HG03139 (cell line): ENCODE results near the gene MUC5AC.

Experiments
- ATAC-seq: cut with Tn5 transposase; IDR thresholded peaks from one replicate; pipeline ENCODE4 v1.9.1; 2021; ENCODE audit not compliant: unreplicated experiment

MUC5AC gene

DNA sequence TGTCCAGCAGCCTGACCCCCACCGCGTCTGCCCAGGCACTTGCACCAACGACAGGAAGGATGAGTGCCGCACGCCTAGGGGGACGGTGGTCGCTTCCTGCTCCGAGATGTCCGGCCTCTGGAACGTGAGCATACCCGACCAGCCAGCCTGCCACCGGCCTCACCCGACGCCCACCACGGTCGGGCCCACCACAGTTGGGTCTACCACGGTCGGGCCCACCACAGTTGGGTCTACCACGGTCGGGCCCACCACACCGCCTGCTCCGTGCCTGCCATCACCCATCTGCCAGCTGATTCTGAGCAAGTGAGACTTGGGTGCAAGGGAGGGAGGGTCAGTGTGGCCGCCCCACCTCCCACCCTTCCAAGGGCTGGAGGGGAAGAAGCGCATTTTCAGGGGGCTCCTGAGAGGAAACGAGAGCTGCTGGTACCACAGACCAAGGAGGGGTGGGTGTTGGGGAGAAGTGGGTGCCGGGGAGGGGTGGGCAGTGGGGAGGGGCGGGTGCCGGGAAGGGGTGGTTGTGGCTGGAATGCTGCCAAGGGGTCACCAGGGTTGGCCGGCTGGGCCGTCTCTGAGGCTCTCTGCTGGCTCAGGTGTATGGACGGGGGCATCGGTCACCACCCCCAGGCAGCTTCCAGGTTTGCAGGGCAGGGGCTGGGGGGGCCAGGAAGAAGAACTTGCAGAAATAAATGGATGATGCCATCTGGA is 37.4 kb downstream of the MUC5AC start:
- ATAC-seq, result no peak

DNA sequence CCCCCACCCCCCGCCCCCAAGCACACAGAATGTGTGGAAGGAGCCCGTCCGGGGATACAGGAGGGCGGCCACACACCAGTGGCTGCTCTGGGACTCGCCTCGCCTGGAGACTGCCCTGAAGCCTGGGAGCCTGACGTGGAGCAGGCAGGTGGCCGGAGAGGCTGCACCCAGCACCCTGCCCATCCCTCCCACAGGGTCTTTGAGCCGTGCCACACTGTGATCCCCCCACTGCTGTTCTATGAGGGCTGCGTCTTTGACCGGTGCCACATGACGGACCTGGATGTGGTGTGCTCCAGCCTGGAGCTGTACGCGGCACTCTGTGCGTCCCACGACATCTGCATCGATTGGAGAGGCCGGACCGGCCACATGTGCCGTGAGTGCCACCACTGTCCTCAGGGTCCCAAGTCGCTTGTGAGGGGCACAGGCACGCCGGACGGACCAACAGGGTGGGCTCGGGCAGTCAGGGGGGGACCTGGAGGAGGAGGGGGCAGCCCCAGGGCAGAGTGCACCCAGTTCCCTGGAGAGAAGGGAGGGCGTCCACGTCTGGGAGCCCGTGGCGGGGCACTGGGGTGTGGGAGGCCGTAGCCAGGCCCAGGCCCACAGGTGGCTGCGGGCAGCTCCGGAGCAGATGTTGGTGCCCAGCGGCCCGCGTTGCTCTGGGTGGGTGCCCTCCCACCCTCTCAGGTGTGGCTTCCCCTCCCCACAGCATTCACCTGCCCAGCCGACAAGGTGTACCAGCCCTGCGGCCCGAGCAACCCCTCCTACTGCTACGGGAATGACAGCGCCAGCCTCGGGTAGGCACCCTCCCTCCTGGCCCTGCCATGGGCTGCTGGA is 38.1 kb downstream of the MUC5AC start:
- no peak for ATAC-seq

DNA sequence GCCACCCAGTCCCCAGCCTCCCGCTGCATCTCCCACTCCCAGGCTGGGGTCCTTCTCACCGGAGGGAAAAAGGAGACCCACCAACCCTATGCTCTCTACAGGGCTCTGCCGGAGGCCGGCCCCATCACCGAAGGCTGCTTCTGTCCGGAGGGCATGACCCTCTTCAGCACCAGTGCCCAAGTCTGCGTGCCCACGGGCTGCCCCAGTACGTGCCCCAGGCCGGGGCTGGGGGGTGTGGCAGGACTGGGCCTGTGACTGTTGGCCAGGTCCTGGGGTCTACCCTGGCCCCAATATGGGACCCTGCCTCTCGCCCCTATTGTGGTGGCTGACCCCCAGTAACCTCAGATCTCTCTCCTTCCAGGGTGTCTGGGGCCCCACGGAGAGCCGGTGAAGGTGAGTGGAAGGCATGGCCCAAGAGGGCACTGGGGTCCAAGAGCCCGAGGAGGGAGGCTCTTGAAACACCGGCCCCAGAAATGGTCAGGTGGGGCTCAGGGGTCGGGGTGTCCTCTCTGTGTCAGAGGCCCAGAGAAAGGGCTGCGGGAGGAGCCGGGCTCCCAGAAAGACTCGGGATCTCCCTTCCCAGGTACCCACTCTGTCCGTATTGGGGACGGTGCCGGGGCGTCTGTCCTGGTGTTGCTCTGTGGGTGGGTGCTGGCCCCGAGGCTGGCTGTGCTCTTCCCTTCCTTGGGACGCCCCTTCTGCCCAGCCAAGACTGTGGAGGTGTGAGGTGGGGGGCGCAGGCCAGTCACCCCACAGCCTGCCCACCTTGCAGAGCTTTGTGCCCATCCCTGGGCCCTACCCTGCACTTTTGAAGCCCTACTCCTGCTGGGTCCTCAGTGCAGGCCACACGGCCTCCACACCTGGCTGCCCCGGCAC is 39.0 kb downstream of the MUC5AC start:
- ATAC-seq, result no peak

DNA sequence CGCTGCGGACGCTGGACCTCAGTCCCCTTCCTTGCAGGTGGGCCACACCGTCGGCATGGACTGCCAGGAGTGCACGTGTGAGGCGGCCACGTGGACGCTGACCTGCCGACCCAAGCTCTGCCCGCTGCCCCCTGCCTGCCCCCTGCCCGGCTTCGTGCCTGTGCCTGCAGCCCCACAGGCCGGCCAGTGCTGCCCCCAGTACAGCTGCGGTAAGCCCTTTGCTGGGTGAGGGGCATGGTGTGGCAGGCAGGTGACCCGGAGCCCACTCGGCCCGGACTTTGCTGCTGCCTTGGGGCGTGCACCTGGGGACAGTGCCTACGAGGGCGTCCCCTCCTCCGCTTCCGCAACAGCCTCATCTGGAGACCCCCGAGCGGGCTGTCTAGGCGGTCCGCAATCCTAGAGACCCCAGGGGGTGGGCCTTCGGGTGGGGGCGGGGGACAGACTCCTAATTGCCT is 39.7 kb downstream of the MUC5AC start:
- ATAC-seq, result no peak

DNA sequence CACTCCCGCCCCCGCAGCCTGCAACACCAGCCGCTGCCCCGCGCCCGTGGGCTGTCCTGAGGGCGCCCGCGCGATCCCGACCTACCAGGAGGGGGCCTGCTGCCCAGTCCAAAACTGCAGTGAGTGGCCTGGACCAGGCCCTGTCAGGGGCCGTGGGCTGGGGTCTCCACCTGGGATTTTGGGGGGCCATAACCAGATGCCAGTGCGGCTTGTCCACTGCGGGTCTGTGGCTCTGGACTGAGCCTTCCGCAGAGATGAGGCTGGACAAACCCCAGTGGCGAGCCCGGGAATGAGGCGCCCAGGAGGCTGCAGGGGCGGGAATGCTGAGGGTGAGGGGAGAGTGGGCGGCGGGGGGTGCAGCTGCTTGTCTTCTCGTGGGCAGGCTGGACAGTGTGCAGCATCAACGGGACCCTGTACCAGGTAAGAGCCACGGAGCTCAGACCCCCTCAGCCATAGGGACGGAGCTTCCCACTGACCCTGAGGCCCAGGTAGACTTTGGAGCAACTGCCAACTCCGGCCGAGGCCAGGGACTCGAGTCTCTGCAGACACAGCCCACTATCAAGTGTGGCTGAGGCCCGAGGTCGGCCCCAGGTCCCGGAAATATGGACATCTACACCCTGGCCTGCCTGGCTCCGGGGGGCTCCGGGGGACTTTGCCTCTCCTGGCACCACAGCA is 40.3 kb downstream of the MUC5AC start:
- no peak for ATAC-seq

DNA sequence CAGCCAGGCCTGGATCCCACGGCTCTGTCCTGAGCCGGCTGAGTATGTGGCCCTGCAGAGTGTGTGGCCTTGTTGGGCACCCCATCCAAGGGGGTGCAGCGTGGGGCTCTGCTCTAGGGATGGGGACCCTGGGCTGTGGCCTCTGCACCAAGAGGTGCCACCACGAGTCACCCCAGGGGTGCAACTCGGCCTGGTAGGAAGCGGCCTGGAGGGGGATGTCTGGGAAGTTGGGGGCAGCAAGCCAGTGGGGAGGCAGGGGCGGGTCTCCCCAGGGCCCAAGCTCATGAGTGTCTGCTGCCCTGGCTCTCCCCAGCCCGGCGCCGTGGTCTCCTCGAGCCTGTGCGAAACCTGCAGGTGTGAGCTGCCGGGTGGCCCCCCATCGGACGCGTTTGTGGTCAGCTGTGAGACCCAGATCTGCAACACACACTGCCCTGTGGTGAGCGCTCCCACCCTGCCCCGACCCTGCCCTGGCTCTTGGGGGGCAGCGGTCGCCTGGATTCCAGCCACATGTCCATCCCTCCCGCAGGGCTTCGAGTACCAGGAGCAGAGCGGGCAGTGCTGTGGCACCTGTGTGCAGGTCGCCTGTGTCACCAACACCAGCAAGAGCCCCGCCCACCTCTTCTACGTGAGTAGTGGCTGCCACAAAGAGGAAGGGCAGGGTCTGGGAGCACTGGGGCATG is 40.9 kb downstream of the MUC5AC start:
- no peak for ATAC-seq

DNA sequence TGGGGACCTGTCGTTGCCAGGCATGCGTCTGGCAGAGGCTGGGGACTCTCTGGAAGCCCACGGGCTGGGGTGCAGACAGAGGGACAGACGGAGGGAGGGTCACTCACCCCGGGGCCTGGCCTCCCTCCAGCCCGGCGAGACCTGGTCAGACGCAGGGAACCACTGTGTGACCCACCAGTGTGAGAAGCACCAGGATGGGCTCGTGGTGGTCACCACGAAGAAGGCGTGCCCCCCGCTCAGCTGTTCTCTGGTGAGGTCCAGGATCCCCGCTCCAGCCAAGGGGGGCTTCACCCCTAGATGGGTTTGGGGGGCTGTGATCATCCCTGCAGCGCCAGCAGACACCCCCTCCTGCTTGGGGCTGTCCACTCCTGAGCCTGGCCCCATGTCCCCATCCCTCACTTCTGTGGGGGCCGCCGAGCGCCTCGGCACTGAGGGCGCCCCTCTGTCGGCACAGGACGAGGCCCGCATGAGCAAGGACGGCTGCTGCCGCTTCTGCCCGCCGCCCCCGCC is 41.5 kb downstream of the MUC5AC start:
- no peak for ATAC-seq

DNA sequence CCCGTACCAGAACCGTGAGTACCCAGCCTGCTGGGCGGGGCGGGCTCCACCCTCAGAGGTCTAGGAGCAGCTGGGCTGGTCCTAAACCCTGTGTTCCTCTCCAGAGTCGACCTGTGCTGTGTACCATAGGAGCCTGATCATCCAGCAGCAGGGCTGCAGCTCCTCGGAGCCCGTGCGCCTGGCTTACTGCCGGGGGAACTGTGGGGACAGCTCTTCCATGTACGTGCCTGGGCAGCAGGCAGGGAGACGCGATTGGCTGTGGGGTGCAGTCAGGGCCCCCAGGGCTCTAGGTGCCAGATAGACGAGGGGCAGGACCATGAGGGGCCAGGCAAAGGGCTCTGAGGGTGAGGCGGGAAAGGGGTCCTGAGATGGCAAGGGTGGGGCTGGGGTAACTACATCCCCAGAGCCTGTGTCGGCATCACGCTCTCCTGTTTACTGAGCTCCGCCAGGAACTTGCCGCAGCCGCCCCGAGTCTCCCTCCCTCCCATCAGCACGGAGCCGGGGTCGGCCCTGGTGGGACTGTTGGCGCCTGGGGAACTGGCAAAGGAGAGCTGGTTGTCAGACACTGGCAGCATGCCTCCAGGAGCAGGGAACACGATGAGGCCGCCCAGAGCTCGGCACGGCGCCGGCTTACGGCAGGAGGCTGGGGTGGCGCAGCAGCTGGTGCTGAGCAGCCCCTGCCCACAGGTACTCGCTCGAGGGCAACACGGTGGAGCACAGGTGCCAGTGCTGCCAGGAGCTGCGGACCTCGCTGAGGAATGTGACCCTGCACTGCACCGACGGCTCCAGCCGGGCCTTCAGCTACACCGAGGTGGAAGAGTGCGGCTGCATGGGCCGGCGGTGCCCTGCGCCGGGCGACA is 42.2 kb downstream of the MUC5AC start:
- ATAC-seq, result no peak

DNA sequence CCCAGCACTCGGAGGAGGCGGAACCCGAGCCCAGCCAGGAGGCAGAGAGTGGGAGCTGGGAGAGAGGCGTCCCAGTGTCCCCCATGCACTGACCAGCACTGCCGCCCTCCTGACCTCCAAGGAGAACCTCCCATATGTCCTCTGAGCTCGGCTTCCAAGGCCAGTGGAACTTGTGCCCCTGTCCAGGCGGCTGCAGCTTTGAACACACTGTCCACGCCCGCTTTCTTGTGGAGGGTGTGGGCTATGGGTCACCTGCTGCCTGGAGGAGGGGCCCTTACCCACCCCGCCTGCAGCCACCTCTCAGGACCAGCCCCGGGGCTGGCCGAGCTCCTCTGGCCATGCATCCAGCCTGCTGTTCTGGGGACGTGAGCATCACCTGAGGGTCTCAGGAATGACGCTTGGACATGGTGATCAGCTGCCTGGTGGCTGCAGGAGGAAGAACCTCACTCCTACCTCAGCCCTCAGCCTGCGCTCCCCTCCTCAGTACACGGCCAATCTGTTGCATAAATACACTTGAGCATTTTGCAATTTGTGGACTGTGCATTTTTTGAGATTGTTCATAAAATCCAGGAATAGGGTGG is 42.9 kb downstream of the MUC5AC start:
- no peak for ATAC-seq

DNA sequence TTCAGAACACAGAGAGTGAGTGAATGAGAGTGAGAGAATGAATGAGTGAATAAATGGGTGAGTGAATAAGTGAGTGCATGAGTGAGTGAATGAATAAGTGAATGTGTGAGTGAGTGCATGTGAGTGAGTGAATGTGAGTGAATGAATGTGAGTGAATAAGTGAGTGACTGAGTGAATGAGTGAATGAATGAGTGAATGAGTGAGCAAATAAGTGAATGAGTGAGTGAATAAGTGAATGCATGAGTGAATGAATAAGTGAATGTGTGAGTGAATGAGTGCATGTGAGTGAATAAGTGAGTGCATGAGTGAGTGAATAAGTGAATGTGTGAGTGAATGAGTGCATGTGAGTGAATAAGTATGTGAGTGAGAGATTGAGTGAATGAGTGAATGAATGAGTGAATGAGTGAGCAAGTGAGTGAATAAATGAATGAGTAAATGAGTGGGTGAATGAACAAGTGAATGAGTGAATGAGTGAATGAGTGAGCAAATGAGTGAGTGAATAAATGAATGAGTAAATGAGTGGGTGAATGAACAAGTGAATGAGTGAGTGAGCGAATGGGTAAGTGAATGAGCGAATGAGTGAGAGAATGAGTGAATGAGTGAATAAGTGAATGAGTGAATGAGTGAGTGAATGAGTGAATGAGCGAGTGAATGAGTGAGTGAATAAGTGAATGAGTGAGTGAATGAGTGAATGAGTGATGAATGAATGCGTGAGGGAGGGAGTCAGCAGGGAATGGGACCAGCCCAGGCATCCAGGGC is 43.8 kb downstream of the MUC5AC start:
- no peak for ATAC-seq

DNA sequence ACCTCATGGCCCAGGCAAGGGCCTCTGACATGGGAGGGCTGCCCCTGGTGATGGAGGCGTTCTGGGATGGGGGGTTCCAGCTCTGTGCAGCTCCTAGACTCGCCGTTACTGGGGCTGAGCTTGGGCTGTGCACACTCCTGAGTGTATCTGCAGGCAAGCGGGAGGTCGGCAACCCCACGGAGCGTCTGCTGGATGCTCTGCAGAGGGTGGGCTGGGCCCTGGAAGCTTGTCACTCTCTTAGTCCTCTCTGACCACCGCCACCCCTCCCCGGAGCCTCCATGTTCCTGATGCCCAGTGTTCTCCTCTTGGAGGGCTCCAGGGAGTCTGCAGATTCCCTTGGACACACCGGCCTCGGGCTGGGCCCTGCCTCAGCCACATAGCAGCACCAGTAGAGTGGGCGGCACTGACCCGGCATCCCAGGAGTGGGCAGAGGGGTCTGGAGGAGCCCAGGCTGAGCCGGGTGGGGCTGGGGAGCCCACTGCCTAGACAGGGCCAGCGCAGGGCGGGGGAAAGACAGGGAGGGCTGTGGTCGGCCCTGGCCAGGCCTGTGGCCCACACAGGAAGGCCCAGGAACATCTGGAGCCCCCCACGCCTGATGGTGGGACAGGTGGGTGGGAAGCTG is 44.5 kb downstream of the MUC5AC start:
- no peak for ATAC-seq

DNA sequence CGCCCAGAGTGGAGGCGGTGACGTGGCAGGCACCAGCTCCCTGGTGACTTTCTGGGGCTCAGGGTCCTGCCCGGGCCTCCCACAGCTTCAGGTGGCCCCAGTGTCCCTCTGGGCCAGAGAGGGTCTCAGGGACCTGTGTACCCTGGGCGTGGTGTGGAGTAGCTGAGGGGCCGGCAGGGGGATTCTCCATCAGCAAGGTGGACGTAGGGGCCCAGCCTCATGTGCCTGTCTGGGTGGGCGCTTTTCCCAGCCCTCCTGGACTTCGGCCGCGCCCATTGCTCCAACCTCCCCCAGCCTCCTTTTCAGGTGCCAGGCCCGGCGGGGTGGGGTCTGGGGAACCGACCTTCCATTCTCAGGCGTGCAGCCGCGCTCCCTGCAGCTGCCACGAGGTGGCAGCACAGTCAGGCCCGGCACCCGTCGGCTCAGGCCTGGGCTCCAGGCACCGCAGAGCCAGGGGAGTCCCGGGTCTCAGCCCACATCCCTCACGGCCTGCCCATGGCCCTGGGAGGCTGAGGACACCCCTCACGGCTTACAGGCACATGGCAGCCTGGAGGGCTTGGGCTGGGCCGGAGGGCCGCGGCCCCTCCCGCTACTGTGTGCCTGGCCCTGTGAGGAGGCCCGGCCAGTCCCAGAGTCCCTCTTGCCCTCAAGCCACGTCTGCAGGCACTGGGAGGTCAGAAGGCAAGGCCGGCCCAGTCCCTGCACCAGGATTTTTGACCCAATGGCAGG is 45.2 kb downstream of the MUC5AC start:
- no peak for ATAC-seq

DNA sequence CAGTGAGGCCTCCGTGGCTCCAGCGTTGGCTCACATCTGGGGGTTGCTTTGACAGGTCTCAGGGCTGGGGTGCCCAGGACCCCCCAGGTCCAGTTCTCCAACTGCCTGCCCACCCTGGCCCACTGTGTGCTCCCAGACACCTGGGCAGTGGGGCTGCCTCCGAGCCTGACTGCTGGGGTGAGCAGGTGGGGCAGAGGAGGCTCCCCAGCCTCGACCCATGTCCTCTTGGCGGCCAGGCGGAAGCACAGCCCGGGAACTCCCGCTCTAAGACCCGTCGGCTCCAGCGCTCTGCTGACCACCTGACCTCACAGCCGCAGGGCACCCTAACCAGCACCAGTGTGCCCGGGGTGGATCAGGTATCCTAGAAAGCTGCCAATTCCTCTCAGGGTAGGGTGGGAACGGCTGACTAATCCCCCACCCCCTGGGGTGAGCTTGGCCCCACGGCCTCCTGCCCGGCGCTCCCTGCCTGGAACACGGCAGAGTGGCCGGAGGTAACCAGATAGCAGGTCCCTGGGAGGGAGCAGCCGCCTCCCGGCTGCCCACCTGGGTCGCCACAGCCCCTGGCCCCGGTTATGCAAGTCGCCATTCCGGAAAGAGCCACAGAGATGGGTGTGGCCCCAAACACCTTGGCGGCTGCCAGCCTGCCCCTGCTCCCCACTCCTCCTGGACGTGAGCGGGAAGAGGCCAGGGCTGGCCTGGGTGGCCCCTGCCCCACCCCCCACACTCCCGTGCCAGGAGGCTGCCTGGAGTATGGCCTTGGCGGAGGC is 45.9 kb downstream of the MUC5AC start:
- no peak for ATAC-seq

DNA sequence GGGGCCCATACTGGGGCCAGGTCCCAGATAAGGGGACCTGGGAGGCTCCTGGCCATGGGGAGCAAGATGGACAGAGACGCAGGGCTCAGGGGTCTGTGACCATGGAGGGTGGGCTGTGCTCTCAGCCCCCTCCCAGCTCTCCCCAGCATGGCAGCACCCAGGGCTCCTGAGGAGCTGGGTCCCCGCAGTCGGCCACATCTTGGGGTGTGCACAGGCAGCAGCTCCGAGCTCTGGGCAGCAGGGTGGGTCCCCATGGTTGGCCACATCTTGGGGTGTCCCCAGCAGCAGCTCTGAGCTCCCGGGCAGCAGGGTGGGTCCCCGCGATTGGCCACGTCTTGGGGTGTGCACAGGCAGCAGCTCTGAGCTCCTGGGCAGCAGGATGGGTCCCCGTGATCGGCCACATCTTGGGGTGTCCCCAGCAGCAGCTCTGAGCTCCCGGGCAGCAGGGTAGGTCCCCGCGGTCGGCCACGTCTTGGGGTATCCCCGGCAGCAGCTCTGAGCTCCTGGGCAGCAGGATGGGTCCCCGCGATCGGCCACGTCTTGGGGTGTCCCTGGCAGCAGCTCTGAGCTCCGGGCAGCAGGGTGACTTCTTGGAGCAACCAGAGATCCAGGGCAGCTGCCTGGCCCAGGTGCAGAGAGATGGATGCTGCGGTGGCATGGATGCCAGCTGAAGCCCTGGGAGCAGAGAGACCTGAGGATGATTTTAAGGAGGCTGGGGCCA is 46.8 kb downstream of the MUC5AC start:
- ATAC-seq, result no peak

DNA sequence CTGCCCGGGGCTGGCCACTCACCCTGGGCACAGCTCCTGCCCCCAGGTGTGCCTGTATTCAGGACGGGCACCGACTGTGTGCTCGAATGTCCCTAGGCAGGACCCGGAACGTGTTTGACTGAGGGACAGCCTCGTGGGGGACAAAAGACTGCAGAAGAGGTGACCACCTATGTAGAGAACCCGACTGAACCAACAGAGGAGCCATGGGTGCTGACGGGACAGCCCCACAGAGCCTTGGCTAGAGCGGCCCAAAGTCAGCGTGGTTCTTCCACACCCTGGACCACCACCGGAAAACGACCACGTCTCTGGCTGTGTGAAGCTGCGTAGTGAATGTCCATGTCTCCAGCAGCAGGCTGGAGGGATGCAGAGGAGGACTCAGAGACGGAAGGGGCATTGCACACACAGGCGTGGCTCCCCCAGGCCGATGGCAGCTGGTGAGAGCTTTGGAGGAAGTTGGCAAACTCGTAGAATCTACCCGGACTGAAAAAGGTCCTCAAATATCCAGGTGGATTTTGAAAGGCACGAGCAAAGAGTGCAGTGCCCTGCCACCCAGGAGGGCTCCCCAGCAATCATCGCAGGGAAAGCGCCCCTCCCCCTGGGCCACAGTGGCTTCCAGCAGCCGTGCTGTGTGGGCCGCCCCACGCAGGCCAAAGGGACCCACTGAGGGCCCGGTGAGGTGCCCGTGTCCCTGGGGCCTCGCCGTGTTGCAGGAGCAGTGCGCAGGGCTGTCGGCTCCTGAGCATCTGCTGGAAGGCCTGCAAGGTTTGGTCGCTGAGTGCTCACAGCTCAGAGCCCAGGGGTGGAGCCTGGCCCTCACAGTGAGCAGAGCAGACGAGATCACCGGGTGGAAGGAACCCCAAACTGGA is 47.6 kb downstream of the MUC5AC start:
- no peak for ATAC-seq
